Fibroblast of pulmonary artery (primary cell): ENCODE results near the gene DHRS12.
A peak's percentile ranks its signal among the peaks of the same experiment; 100 is the strongest.

Source experiments
- DNase-seq: peaks from one replicate; pipeline ENCODE4 v3.0.0-alpha.2; 2010; ENCODE audit warnings: low read depth
- H3K4me3 ChIP-seq: replicated peaks from 2 replicates; pipeline ENCODE4 v1.5.1; 2011; ENCODE audit warnings: low read depth, mild to moderate bottlenecking, control low read depth, low read length, moderate library complexity
- CTCF ChIP-seq: IDR thresholded peaks from 2 replicates; pipeline ENCODE4 v1.5.1; 2011; ENCODE audit warnings: mild to moderate bottlenecking, control low read depth, low read length, inconsistent platforms; ENCODE audit errors: missing control alignments

The DHRS12 gene

GRCh38 chr13:51768378-51768921, 35.5 kb downstream of the DHRS12 start:
- H3K4me3 ChIP-seq, result no peak overlapping the region
- TF ChIP-seq CTCF, result no peak
- DNase-seq, result no peak

DNA sequence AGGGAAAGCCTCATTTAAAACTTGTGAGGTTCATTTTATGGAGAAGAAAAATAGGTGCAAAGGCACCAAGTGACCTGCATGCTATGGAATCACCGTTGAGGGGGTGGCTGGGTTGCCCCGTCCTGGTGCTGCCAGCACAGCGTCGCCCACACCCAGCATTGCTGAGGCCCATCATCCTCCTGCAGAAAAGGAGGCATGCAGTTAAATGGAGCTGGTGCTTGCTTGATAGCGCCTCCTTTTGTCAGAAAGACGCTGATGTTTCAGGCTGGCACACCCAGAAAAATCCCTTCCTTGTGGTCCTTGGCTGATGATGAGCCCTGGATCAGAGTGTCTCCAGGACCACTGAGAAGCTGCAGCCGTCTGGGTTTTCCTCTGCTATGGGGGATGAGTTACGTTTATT, 36.9 kb downstream of the DHRS12 start:
- no peak overlapping the region for H3K4me3 ChIP-seq
- DNase-seq, result no peak
- TF ChIP-seq CTCF, result no peak

DNA sequence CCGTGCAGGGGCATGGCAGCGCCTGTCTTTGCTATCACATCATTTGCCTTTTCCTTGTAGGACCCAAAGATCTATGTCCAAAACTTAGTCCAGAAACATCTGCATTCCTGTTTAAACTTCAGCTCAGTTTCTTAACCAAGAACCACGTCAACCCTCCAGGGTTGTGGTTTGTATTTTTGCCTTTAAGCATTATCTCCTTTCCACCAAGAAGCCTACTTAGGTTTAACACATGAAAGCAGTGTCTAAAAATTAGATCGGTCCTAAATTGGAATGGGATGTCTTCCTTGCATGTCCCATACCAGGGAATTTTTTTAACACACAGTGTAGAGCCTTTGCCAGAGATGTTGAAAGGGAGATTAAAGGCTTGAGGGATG, 38.8 kb downstream of the DHRS12 start:
- TF ChIP-seq CTCF, result no peak
- no peak overlapping the region for H3K4me3 ChIP-seq
- DNase-seq, result no peak

DNA sequence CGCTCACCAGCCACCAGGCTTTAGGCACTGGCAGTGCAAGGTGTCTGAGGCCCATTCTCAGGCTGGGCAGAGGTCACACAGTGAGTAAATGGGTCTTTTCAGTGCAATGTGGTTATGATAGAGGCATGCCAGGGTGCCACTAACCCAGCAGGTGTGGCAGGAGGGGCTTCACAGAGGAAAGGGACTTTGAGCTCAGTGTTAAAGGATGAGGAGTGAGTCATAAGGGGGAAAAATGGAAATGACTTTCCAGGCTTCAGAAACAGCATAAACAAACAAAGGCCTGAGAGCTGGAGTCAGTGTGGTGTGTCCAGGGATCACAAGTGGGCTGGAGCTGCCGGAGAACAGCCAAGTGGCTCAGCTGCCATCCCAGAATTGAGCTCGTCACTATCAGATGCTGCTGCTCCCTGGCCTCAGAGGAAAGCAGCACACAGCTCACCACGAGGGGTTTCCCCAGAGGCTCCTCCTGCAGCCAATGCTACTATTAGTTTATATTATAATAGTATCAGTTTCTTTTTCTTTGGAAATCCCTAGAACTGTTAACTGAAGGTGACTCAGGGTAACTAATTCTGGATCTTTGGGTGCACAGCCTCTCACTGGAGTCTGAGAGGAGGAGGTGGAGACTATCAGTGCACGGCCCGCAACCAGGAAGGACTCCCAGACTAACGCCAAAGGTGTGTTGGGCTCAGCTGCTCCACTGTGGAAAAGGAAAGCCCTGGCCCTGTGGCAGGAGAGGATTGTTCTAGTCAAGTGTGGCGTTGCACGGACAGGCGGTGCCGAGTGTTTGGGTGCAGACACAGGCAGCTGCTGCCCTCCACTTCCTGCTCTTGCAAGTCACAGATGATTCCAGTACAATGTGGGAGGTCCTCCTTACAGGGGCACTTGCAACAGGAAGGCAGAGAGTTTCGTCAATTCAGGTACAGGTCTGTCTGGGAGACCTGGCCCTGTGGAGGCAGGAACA, 39.5 kb downstream of the DHRS12 start:
- peak; percentile 71 for DNase-seq
- no peak for TF ChIP-seq CTCF
- no peak overlapping the region for H3K4me3 ChIP-seq

- no peak overlapping the region for H3K4me3 ChIP-seq
- TF ChIP-seq CTCF, result no peak
- no peak for DNase-seq
These were observed 40.5 kb downstream of the DHRS12 start for GRCh38 chr13:51763486-51763885.

DNA sequence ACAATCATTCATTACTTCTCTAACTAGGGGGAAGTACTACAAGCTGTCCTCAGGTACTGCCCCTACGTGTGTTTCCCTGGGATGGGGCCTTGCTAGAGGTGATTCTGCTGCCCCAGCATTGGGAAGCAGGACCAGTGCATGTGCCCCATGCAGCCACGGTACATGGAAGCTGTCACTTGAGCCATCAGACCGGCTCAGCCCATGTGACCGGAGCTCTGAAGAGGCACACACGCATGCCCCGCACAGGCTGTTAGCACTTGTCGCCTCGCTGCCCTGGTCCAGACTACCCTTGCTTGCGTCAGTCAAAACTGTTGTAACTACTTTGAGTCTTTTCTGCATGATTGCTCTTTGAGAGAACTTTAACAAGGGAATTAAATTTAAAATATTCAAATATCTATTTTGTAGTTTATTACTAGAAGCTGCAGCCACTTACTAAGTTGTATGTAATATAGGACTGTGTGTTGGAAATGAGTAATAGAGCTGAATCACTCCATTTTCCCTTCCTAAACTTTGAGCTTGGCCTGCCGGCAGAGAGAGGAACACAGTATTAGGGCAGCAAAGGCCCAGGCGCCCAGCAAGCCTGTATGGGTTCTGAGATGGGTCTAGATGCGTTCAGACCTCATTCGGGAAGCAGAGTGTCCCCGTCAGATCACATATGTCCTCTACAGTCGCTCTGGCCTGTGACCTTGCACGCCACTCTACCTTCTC, 42.2 kb downstream of the DHRS12 start:
- DNase-seq, result no peak
- TF ChIP-seq CTCF, result no peak
- H3K4me3 ChIP-seq, result no peak overlapping the region
